IMR-90 (cell line): ENCODE measurements around the gene POLR1C.

ENCODE experiments used
- POLR2A ChIP-seq: IDR thresholded peaks from 2 replicates; pipeline ENCODE4 v1.6.1; 2012; ENCODE audit warnings: mild to moderate bottlenecking, low read depth, low read length
- RAD21 ChIP-seq: IDR thresholded peaks from 2 replicates; pipeline ENCODE4 v1.6.1; 2012; ENCODE audit warnings: low read length, improper control_type of control experiment
- RFX5 ChIP-seq: IDR thresholded peaks from 2 replicates; pipeline ENCODE4 v1.8.0; 2012; ENCODE audit warnings: low read depth, mild to moderate bottlenecking, low read length, moderate library complexity
- TF ChIP-seq, protein P1 (sequence below): conservative IDR thresholded peaks from 2 replicates; pipeline ENCODE4 v1.5.1; 2012; ENCODE audit warnings: mild to moderate bottlenecking, low read depth, low read length, improper control_type of control experiment

DNA sequence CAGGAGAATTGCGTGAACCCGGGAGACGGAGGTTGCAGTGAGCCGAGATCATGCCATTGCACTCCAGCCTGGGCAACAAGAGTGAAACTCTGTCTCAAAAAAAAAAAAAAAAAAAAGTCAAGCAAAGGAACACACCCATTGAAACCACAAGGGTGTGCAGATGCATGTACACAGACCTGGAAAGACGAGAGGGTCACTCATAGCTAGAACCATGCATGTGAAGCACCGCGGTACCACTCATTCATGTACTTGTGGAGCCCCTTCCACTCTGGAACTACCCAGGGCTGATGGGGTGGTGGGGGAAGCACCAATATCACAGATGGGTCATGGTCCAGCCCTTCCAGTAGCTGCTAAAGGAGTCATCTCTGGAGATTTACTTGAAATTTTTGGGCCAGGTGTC lies 46.9 kb upstream of the POLR1C start:
- TF ChIP-seq, protein P1, sequence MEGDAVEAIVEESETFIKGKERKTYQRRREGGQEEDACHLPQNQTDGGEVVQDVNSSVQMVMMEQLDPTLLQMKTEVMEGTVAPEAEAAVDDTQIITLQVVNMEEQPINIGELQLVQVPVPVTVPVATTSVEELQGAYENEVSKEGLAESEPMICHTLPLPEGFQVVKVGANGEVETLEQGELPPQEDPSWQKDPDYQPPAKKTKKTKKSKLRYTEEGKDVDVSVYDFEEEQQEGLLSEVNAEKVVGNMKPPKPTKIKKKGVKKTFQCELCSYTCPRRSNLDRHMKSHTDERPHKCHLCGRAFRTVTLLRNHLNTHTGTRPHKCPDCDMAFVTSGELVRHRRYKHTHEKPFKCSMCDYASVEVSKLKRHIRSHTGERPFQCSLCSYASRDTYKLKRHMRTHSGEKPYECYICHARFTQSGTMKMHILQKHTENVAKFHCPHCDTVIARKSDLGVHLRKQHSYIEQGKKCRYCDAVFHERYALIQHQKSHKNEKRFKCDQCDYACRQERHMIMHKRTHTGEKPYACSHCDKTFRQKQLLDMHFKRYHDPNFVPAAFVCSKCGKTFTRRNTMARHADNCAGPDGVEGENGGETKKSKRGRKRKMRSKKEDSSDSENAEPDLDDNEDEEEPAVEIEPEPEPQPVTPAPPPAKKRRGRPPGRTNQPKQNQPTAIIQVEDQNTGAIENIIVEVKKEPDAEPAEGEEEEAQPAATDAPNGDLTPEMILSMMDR: no peak
- TF ChIP-seq POLR2A: no peak
- TF ChIP-seq RFX5: no peak
- TF ChIP-seq RAD21: no peak
